GM12878 (cell line): ENCODE results near the gene MARVELD3. TPM values are rescaled to one million over a fixed set of nuclear protein-coding genes. Genes with fewer than 3 reads are reported as not detected.

Experiments
- ATAC-seq: fragments of 200-7000 bp; cut with Tn5 transposase; 3 replicates; pipeline ENCODE4 v1.9.1; 2020; ENCODE audit warnings: mild to moderate bottlenecking, moderate library complexity
- BruUV-seq: library from RNA; stranded (reverse); fragments of 400-500 nt; replicated peaks from 2 replicates; lab custom pipeline; 2021; lab: Mats Ljungman, UMichigan
- CTCF ChIA-PET: fragments of 300-600 bp; sonication (Branson Sonifier 250); formaldehyde crosslinking; extraction: SDS; loops from one replicate; lab custom pipeline; 2021; ENCODE audit warnings: inconsistent platforms; lab: Yijun Ruan, JAX
- POLR2A ChIA-PET: fragments of 350-600 bp; formaldehyde crosslinking; extraction: SDS; loops from one replicate; lab custom pipeline; 2021; ENCODE audit warnings: inconsistent platforms; lab: Charles Lee
- RAD21 ChIA-PET: fragments of 300-600 bp; sonication (Branson Sonifier 250); formaldehyde crosslinking; loops from one replicate; lab custom pipeline; 2023; ENCODE audit warnings: antibody characterized with exemption; ENCODE audit not compliant: unreplicated experiment; lab: Charles Lee
- SMC1A ChIA-PET: fragments of 300-600 bp; sonication (Branson Sonifier 250); formaldehyde crosslinking; loops from one replicate; lab custom pipeline; 2023; ENCODE audit not compliant: unreplicated experiment, uncharacterized antibody; lab: Charles Lee
- DNase-seq: peaks from one replicate; pipeline ENCODE4 v3.0.0-alpha.2; 2011; ENCODE audit warnings: low read depth, low spot score
- FAIRE-seq: peaks from 3 replicates; lab custom pipeline; 2011; peaks lifted over from hg19 to GRCh38; lab: Jason Lieb, UNC
- H2AFZ ChIP-seq: 2 replicates; pipeline ENCODE4 v1.6.0; 2011; ENCODE audit warnings: low read depth, low read length, control low read depth; ENCODE audit not compliant: control insufficient read depth
- H3K27ac ChIP-seq: 2 replicates; pipeline ENCODE4 v1.5.1; 2011; ENCODE audit warnings: control low read depth; ENCODE audit not compliant: control insufficient read depth, insufficient read depth
- H3K27me3 ChIP-seq, 2 experiments: replicated peaks in 1 of 2; 2 replicates each; pipeline versions ENCODE4 v1.6.0 to v1.6.1; 2011; ENCODE audit warnings: low read length in 1 of 2; ENCODE audit not compliant: control insufficient read depth in 2 of 2, insufficient read depth in 2 of 2
- H3K36me3 ChIP-seq, 2 experiments: 2 replicates each; pipeline ENCODE4 v1.5.1; 2011; ENCODE audit warnings: low read length in 1 of 2; ENCODE audit not compliant: control insufficient read depth in 2 of 2, insufficient read depth in 2 of 2
- H3K4me1 ChIP-seq: 2 replicates; pipeline ENCODE4 v1.6.1; 2011; ENCODE audit warnings: mild to moderate bottlenecking, low read length, moderate library complexity, mixed read lengths; ENCODE audit not compliant: control insufficient read depth, insufficient read depth
- H3K4me2 ChIP-seq: 2 replicates; pipeline ENCODE4 v1.6.0; 2011; ENCODE audit warnings: control low read depth; ENCODE audit not compliant: control insufficient read depth, insufficient read depth
- H3K4me3 ChIP-seq: fragments of 200-600 bp; sonication (generic); 2 replicates; pipeline ENCODE4 v1.5.1; 2016
- H3K79me2 ChIP-seq: 2 replicates; pipeline ENCODE4 v1.6.0; 2011; ENCODE audit warnings: low read length; ENCODE audit not compliant: control insufficient read depth, insufficient read depth
- H3K9ac ChIP-seq: 2 replicates; pipeline ENCODE4 v1.8.0; 2011; ENCODE audit warnings: low read length, control low read depth, mixed read lengths; ENCODE audit not compliant: control insufficient read depth, insufficient read depth
- H3K9me3 ChIP-seq: replicated peaks from 3 replicates; pipeline ENCODE4 v1.5.1; 2011; ENCODE audit warnings: mild to moderate bottlenecking, low read length; ENCODE audit not compliant: control insufficient read depth, insufficient read depth
- H4K20me1 ChIP-seq: 2 replicates; pipeline ENCODE4 v1.6.0; 2011; ENCODE audit not compliant: control insufficient read depth, insufficient read depth
- BHLHE40 ChIP-seq, 2 experiments: fragments of 450-650 bp in 1 of 2; IDR thresholded peaks; 2 replicates each; pipeline ENCODE4 v1.6.1; 2011 to 2017; ENCODE audit warnings: low read depth in 2 of 2, borderline replicate concordance in 1 of 2, improper control_type of control experiment in 1 of 2, low read length in 1 of 2, mild to moderate bottlenecking in 1 of 2
- BMI1 ChIP-seq: fragments of 450-650 bp; IDR thresholded peaks from 2 replicates; pipeline ENCODE4 v1.6.1; 2016; ENCODE audit warnings: mild to moderate bottlenecking, moderate library complexity, borderline replicate concordance
- CBX5 ChIP-seq: sonication (generic); IDR thresholded peaks from 2 replicates; pipeline ENCODE4 v1.6.1; 2016; ENCODE audit warnings: low read depth, moderate library complexity, mild to moderate bottlenecking, inconsistent platforms
- NKRF ChIP-seq: fragments of 450-650 bp; conservative IDR thresholded peaks from 2 replicates; pipeline ENCODE4 v1.6.1; 2017; ENCODE audit warnings: mild to moderate bottlenecking, moderate library complexity
- SREBF1 ChIP-seq: IDR thresholded peaks from 2 replicates; pipeline ENCODE4 v1.6.1; 2012; ENCODE audit warnings: mild to moderate bottlenecking, low read length
- SUPT20H ChIP-seq: IDR thresholded peaks from 2 replicates; pipeline ENCODE4 v1.6.1; 2011; ENCODE audit warnings: low read depth, mild to moderate bottlenecking, low read length, moderate library complexity, borderline replicate concordance; ENCODE audit not compliant: control insufficient read depth
- ZBTB33 ChIP-seq: fragments of 450-650 bp; IDR thresholded peaks from 2 replicates; pipeline ENCODE4 v1.6.1; 2017; ENCODE audit warnings: mild to moderate bottlenecking
- ZNF384 ChIP-seq: IDR thresholded peaks from 2 replicates; pipeline ENCODE4 v1.6.1; 2012; ENCODE audit warnings: low read depth, mild to moderate bottlenecking, low read length, improper control_type of control experiment, borderline replicate concordance
- WGBS: methylation state at CpG from one replicate; pipeline ENCODE4 v1.1.6; 2016; ENCODE audit warnings: low lambda C conversion rate; ENCODE audit not compliant: insufficient replicate concordance, insufficient coverage; ENCODE audit errors: missing lambda C conversion rate; 5-methylcytosine and 5-hydroxymethylcytosine counted together
- in situ Hi-C: fragments of 300-500 bp; cut with MboI; formaldehyde crosslinking; loops from 9 replicates; pipeline ENCODE4 v1.14.3; 2018; ENCODE audit warnings: mixed read lengths
- intact Hi-C: fragments of 100-400 bp; cut with micrococcal nuclease; formaldehyde crosslinking; loops from one replicate; pipeline ENCODE4 v1.14.2; 2022; ENCODE audit not compliant: unreplicated experiment
- polyA plus RNA-seq, 11 experiments: library from polyadenylated mRNA; depleted of rRNA in 4 of 11; unstranded in 6 of 11; stranded (reverse) in 5 of 11; fragments of >200 nt; fragmentation: Nextera tagmentation in 4 of 11; fragmentation: Illumina TruSeq in 1 of 11; extraction: Ambion mirVana in 4 of 11; extraction: Trizol in 1 of 11; gene quantifications; 1 replicate in 1 of 11; 2 replicates in 10 of 11; pipeline versions ENCODE4 v1.2.1 to v1.2.3, GENCODE V29; 2011 to 2016; ENCODE audit warnings: inconsistent platforms in 2 of 11, missing spikeins in 2 of 11, low read depth in 1 of 11
- total RNA-seq, 4 experiments: library from RNA; depleted of rRNA in 3 of 4; stranded (reverse); fragments of >200 nt in 3 of 4; fragmentation: Illumina TruSeq in 1 of 4; extraction: Trizol in 1 of 4; gene quantifications; 2 replicates each; pipeline versions ENCODE4 v1.2.1 to v1.2.3, GENCODE V29; 2013 to 2021

The MARVELD3 gene
- total and polyA plus RNA-seq, 10 of the 15 experiments (the other 5 are each of a cell fraction or from before 2014, with no cell fraction given) = 0.03 to 0.18 (median 0.09) TPM; not detected in 4

- H3K9me3 ChIP-seq = no peaks in the 10 kb centered on the region
- POLR2A ChIA-PET = no interaction called here
- no peaks in the 10 kb centered on the region for H3K4me1 ChIP-seq
- FAIRE-seq (no peak), DNase-seq (no peak), ATAC-seq (no peak)
- RAD21 ChIA-PET = no interaction called here
- TF ChIP-seq ZNF384 = no peak
- no peak for TF ChIP-seq SUPT20H
- no peak for TF ChIP-seq SREBF1
- no peak for TF ChIP-seq BMI1
- no peak for TF ChIP-seq ZBTB33
- no peak for TF ChIP-seq NKRF
- TF ChIP-seq BHLHE40 (IDR thresholded peaks at IDR 0.05; ENCODE audit: borderline replicate concordance in 1 of 2, low read depth in 2 of 2, low read length in 1 of 2) = no peak
- TF ChIP-seq CBX5 = no peak
- H3K4me3 ChIP-seq = no peak overlapping the region
- H3K36me3 ChIP-seq = no peaks in the 10 kb centered on the region
- no peaks in the 10 kb centered on the region for H3K79me2 ChIP-seq
- CTCF ChIA-PET = no interaction called here
- H2AFZ ChIP-seq = no peak overlapping the region
- SMC1A ChIA-PET = no interaction called here
- no peaks in the 10 kb centered on the region for H3K27me3 ChIP-seq
- no peak overlapping the region for H3K4me2 ChIP-seq
- no TSS peak for BruUV-seq
- no peak overlapping the region for H3K27ac ChIP-seq
- H3K9ac ChIP-seq = no peak overlapping the region
- WGBS = 33% methylated on average over 4 of the region's 4 CpGs
- intact Hi-C loops = no loop called here
- in situ Hi-C loops = no loop called here
- H4K20me1 ChIP-seq = no peaks in the 10 kb centered on the region
These were observed 35.4 kb upstream of the MARVELD3 start for GRCh38 chr16:71590584-71590983.
